CD4-positive, alpha-beta T cell treated with Interferon alpha-2 for 1 hour (primary cell): ENCODE data around the gene MGMT.

ENCODE experiments used
- DNase-seq, 2 donors: peaks; one replicate each; pipeline ENCODE4 v3.0.0-alpha.2; 2020 to 2022

The MGMT gene

GRCh38 chr10:129522041-129522585 is 55.1 kb downstream of the MGMT start:
- no peak for DNase-seq

- no peak for DNase-seq
Measured at GRCh38 chr10:129523031-129523722, 56.1 kb downstream of the MGMT start.

DNA sequence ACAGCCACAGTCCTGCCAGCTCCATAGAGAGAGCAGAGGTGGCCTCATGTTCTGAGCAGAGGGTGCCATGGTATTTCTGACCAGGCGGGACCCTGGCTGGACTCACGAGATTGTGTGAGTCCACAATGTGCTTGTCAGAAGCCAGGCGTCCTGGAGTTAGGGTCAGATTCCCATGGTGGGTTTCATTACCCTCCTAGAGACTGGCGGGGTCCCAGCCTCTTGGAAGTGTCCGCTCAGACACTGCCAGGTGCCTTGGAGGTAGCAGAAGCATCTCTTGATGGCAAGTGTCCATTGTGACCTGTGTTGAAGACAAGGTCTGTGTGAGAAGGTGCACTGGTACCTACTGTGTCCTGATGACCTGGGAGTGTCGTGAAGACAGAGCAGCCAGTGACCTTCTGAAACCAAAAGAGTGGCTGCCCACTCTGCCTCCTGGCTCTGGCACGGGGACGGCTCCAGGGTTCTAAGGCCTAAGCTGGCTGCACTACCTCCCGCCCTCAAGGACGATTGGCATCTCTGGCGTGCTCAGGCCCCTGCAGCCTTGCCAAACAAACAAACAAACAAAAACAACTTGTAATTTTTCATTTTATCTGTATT is 56.8 kb downstream of the MGMT start:
- DNase-seq: no peak

- DNase-seq: no peak
Measured at GRCh38 chr10:129524936-129525335, 57.9 kb downstream of the MGMT start.

DNA sequence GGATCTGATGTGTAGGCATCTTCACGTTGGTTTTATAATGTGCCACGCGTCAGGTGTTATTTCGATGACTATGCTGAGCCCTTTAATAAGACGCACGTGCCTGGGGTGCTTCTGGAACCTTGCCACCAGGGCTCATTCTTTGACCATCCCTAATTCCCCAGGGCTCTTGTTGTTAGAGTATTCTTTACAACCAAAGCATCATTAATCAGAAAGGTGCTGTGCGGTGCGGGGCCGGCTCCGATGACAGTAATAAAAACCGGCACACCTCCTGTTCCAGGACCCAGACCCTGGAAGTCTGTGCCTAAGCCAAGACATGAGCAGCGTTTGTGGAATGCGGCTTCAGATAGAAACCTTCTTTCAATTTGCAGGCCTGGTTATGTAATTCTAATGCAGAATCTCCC is 58.4 kb downstream of the MGMT start:
- no peak for DNase-seq

- DNase-seq: no peak
Measured at GRCh38 chr10:129526943-129527342, 59.9 kb downstream of the MGMT start.

DNA sequence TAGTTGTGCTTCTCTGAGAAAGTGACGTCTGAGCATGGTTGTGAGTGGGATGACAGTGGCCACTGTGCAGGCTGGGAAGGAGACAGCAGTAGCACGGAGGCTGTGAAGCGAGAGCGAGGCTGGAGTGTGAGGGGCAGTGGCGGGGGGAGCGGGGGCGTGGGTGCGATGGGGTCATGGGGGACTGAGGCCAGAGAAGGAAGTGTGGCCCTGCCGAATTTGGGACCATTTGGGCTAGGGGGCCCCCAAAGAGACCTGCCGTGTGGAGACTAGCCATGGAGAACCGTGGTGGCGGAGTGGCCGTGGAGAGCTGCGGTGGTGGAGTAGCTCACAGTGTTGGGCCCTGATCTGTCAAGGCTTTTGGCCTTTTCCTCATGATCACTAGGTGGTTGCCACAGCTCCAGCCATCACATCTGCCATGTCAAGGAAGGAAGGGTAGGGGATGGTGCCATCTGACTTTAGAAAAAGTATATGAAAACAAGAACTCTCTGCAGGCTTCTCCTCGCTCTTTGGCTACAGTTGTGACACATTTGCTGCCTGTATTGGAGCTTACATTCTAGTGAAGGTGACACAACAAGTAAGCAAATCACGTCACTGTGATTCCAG is 61.4 kb downstream of the MGMT start:
- no peak for DNase-seq

DNA sequence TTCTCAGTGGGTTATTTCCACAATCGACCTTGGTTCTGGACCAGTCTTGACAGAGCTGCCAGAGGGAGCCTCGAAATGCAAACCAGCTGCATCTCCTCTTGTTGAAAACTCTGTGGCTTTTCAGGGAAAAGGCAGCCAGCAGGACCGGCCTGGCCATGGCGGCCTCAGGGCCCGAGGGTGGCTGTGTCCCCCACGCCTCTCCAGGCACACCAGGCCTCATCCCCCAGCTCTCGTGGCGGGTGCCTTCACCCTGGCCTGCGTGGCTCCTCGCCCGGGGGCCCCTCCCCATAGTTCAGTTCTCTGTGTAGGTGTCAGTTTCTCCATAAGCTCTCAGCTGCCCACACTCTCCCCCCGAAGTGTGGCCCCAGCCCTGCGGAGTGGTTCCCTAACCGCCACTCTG is 63.5 kb downstream of the MGMT start:
- no peak for DNase-seq

DNA sequence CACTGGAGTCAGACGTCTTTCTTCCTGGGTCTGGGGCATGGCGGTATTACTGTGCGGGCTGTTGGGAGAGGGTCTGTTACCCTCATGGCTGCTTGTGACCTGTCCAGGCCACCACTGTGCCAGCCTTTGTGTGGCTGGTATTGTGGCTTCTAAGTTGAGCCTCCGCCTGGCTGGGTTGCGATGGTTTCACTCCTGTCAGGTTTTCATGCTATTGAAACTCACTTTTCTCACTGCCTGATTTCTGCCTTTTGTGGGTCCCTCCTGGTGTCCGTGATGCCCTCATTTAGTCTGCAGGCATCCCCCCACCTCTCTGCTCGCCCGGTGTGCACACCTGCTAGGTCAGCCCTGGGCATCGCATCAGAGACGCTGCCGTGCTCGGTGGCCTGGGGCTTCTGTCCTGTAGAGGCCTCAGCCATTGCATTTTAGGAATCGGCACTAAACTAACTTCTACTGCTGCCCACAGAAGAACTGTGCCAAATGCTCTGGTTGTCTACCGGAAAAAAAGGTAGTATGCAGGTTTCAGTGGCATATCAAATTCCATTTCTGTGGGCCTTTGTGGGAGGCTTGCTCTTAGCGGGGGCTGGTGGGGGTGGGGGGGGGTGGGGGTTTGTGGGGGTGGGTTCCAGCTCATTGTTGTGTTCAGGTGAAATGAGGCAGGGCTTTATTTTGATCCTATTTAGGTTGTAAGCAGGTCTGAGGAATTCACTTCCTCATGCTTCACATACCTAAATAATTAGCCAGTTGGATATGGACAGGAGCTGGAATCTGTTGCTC is 64.3 kb downstream of the MGMT start:
- DNase-seq: no peak

- DNase-seq: no peak
Measured at GRCh38 chr10:129531969-129532660, 65.1 kb downstream of the MGMT start.

- no peak for DNase-seq
Measured at GRCh38 chr10:129532838-129533237, 65.8 kb downstream of the MGMT start.

DNA sequence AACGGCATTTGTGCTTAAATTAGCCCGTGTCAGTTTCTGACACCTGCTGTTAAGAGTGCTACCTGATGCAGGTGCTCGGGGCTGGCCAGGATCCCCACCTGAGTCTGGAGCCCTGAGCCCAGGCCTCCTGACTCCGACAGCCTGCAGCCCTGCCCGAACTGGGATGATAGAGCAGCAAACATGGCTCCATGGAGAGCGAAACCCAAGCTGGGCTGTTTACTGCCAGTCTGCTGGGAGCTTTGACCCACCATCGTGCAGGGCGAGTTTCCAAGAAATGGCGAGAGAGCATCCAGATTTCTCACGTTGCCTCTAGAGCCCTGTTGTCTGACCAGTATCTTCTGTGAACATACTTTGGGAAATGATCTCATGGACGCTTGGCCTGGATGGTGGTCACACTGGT is 66.2 kb downstream of the MGMT start:
- no peak for DNase-seq

DNA sequence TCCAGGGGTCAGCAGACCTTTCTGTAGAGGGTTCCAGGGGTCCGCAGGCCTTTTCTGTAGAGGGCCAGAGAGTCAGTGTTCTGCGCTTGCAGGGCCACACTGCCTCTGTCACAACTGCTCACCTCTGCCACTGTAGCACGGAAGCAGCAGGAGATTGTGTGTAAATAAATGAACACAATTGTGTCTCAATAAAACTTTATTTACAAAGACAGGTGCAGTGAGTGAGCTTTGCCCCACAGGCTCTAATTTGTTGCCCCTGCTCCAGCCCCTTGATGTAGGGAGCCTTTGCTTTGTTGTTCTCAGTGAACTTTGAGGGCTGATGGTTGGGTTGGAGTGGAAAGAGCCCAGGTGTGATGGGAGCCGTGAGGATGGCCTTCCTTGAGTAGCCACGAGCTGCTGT is 67.8 kb downstream of the MGMT start:
- no peak for DNase-seq

DNA sequence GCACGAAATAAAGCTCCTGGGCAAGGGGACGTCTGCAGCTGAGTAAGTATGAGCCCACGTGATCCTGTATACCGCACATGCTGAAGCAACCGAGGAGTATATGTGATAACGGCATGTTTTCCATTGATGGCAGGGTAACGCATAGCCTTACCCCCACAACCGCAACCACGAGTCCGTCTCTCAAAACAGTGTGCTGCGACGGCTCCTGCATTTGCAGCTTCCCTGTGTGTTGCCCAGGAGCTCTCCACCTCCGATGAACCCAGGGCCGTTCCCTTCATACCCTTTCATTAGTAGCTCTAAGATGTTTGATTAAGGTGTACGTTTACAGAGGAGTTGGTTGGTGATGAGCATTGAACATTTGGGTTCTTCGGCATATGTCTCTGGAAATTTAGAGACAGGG is 69.3 kb downstream of the MGMT start:
- DNase-seq: no peak

DNA sequence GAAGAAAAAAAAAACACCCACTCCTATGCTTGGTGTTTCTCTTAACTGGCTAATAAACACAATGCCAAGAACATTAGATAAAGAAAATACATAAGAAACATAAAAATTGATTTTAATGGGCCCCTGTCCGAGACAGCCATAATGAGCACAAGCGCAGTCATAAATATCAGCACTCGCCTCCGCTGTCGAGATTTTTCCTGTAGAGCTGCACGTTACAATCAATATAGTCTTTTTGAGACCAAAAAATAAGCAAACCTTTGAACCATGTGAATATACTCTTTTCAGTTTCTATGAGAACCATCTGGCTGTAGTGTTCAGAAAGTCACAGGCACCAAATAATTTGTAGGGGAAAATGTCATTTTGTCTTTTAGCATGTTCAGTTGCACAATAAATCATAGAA is 70.1 kb downstream of the MGMT start:
- DNase-seq: no peak

DNA sequence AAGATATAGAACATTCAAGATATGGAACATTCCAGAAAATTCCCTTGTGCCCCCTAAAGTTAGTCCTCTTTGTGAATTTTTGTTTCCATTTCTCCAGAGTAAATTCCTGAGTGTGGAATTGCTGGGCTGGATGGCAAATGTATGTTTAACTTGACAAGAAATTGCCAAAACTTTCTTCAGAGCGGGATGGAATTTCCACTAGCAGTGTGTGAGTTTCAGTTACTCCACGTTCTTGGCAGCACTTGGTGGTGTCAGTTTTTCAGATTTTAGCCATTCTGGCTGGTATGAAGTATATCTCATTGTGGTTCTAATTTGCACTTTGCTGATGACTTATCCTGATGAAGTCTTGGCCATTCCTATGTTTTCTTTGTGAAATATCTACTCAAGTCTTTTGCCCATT is 71.2 kb downstream of the MGMT start:
- DNase-seq: no peak

GRCh38 chr10:129541200-129541599 is 74.2 kb downstream of the MGMT start:
- no peak for DNase-seq

- DNase-seq: no peak
Measured at GRCh38 chr10:129541748-129542487, 74.9 kb downstream of the MGMT start.

DNA sequence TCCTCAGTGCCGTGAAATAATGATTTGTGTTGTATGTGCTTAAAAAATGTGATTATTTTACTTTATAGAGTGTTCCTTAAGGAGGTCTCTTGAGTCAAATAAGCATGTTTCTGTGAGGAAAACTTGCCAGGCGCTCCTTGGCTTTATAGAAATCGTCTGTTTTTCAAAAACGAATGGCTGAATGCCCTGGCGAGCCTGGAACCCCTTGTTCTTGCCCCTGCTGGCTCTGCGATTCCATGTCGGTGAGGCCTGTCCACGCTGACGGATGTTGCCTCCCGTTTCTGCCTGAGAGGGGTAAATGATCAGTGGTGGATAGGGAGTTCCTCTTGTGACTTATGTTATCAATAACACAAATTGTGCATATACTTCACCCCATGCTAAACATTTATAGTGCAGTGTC is 75.5 kb downstream of the MGMT start:
- DNase-seq: no peak

DNA sequence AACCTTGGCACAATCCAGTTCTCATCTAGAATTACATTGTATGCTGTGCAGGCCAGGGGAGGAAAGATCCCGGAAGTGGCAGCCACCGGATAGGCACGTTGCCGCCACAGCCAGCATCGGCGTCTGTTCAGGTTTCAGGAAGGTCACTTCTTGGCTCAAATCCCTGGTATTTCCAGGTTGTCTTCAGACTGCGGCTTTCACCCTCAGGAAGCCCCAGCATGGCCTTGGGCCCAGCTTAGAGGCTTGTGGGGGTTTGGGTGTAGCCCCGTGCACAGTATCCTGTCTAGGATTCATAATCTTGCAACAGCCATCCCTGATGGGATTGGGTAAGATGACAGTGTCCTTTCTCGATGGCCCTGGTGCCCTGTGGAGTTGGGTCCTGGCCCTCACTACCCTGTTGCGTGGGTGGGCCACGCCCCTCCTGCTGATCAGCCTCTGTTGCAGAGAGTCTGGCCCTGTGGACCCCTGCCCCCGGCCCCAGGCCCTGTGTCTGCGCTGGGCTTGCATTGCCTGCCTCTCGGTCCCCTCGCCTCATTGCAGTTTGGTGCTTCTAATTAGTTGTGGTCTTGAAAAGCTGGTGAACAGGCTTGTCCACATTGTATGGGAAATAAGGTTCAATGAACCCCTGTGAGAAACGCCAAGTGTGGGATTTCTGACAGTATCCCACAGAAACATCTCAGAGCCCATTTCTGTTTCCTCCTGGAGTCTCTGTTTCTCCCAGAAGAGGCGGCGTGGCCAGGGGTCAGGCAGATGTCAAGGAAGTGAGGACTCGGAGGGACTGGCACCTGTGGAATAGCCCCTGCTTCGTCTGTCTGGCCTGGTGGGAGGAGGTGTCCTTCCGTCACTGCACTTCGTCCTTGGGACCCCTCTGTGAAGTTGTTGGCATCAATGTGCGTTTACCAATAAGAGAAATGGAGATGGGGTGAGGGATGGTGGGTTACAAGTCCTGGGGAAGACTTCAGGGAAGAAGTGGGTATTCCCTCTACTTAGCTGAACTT is 77.5 kb downstream of the MGMT start:
- no peak for DNase-seq

- DNase-seq: no peak
Measured at GRCh38 chr10:129545261-129545660, 78.2 kb downstream of the MGMT start.
